Sigmoid colon (tissue), 3 donors: ENCODE results near the gene IMPA2.

Source experiments
- CTCF ChIP-seq, 4 experiments: fragments of 450-650 bp in 3 of 4; fragments of 200-600 bp in 1 of 4; IDR thresholded peaks; one replicate each; pipeline ENCODE4 v1.5.1; 2016 to 2019; ENCODE audit warnings: antibody characterized with exemption in 4 of 4, mild to moderate bottlenecking in 3 of 4, moderate library complexity in 2 of 4
- POLR2A ChIP-seq, 2 donors: fragments of 450-650 bp; IDR thresholded peaks; one replicate each; pipeline ENCODE4 v1.6.1; 2016; ENCODE audit warnings: antibody characterized with exemption in 2 of 2, mild to moderate bottlenecking in 2 of 2, moderate library complexity in 2 of 2

GRCh38 chr18:12046046-12046750 lies 64.9 kb downstream of the IMPA2 start:
- TF ChIP-seq POLR2A (IDR thresholded peaks at IDR 0.05) (no peak), CTCF (IDR thresholded peaks at IDR 0.05) (no peak)
